ENCODE results near the gene RIC1.
"Not testable (repeated sequence)": the region's sequence is repeated elsewhere in the genome, so short reads cannot be mapped to it uniquely, and the experiment has no call there.

The RIC1 gene

GRCh38 chr9:5642170-5642569 lies 13.3 kb downstream of the RIC1 start:
- no peaks in the 10 kb centered on the region for H3K4me1 ChIP-seq (ENCODE audit: insufficient read depth, low read length)
- no peak overlapping the region for H3K27ac ChIP-seq (ENCODE audit: low read length)
- H3K9ac ChIP-seq (ENCODE audit: low read depth, low read length), result no peak overlapping the region
- H3K4me3 ChIP-seq (ENCODE audit: low read length), result no peak overlapping the region
- H3K36me3 ChIP-seq (ENCODE audit: insufficient read depth, low read depth, low read length), result no peaks in the 10 kb centered on the region
- H3K27me3 ChIP-seq (ENCODE audit: insufficient read depth, low read length), result no peaks in the 10 kb centered on the region
- no peaks in the 10 kb centered on the region for H3K9me3 ChIP-seq (ENCODE audit: insufficient read depth, low read depth, low read length)

- no peaks in the 10 kb centered on the region for H3K4me1 ChIP-seq (ENCODE audit: insufficient read depth, low read length)
Observed at GRCh38 chr9:5643005-5643624, 14.2 kb downstream of the RIC1 start.

GRCh38 chr9:5644501-5644900 lies 15.6 kb downstream of the RIC1 start:
- H3K27me3 ChIP-seq (ENCODE audit: insufficient read depth, low read length), result no peaks in the 10 kb centered on the region
- no peak overlapping the region for H3K4me3 ChIP-seq (ENCODE audit: low read length)
- no peak overlapping the region for H3K9ac ChIP-seq (ENCODE audit: low read depth, low read length)
- H3K36me3 ChIP-seq (ENCODE audit: insufficient read depth, low read depth, low read length), result no peaks in the 10 kb centered on the region
- H3K9me3 ChIP-seq (ENCODE audit: insufficient read depth, low read depth, low read length), result no peaks in the 10 kb centered on the region
- no peak overlapping the region for H3K27ac ChIP-seq (ENCODE audit: low read length)
- no peaks in the 10 kb centered on the region for H3K4me1 ChIP-seq (ENCODE audit: insufficient read depth, low read length)

More at GRCh38 chr9:5643005-5643624, 14.2 kb downstream of the RIC1 start:
- no peaks in the 10 kb centered on the region for H3K36me3 ChIP-seq (ENCODE audit: insufficient read depth, low read depth, low read length)
- no peaks in the 10 kb centered on the region for H3K27me3 ChIP-seq (ENCODE audit: insufficient read depth, low read length)
- H3K9ac ChIP-seq (ENCODE audit: low read depth, low read length), result no peak overlapping the region
- no peak overlapping the region for H3K4me3 ChIP-seq (ENCODE audit: low read length)
- H3K9me3 ChIP-seq (ENCODE audit: insufficient read depth, low read depth, low read length), result no peaks in the 10 kb centered on the region
- no peak overlapping the region for H3K27ac ChIP-seq (ENCODE audit: low read length)

- Histone ChIP-seq H3K27me3 (ENCODE audit: insufficient read depth, low read length) (no peaks in the 10 kb centered on the region), H3K36me3 (ENCODE audit: insufficient read depth, low read depth, low read length) (no peaks in the 10 kb centered on the region), H3K9ac (ENCODE audit: low read depth, low read length) (no peak overlapping the region), H3K9me3 (ENCODE audit: insufficient read depth, low read depth, low read length) (no peaks in the 10 kb centered on the region), H3K27ac (ENCODE audit: low read length) (no peak overlapping the region), H3K4me3 (ENCODE audit: low read length) (no peak overlapping the region), H3K4me1 (ENCODE audit: insufficient read depth, low read length) (no peaks in the 10 kb centered on the region)
Observed at GRCh38 chr9:5646116-5646515, 17.2 kb downstream of the RIC1 start.

GRCh38 chr9:5650356-5651105 lies 21.6 kb downstream of the RIC1 start:
- H3K27me3 ChIP-seq (ENCODE audit: insufficient read depth, low read length), result no peaks in the 10 kb centered on the region
- peaks cover 12% of the 10 kb centered on the region; the same call in 1 of the 2 replicates for H3K9me3 ChIP-seq (ENCODE audit: insufficient read depth, low read depth, low read length)
- H3K9ac ChIP-seq (ENCODE audit: low read depth, low read length), result no peak overlapping the region
- no peak overlapping the region for H3K4me3 ChIP-seq (ENCODE audit: low read length)
- H3K27ac ChIP-seq (ENCODE audit: low read length), result no peak overlapping the region
- H3K36me3 ChIP-seq (ENCODE audit: insufficient read depth, low read depth, low read length), result no peaks in the 10 kb centered on the region
- no peaks in the 10 kb centered on the region for H3K4me1 ChIP-seq (ENCODE audit: insufficient read depth, low read length)

- Histone ChIP-seq H3K4me3 (ENCODE audit: low read length) (no peak overlapping the region), H3K27ac (ENCODE audit: low read length) (no peak overlapping the region), H3K9me3 (ENCODE audit: insufficient read depth, low read depth, low read length) (peaks cover 12% of the 10 kb centered on the region; the same call in 1 of the 2 replicates), H3K4me1 (ENCODE audit: insufficient read depth, low read length) (no peaks in the 10 kb centered on the region), H3K27me3 (ENCODE audit: insufficient read depth, low read length) (no peaks in the 10 kb centered on the region), H3K9ac (ENCODE audit: low read depth, low read length) (no peak overlapping the region), H3K36me3 (ENCODE audit: insufficient read depth, low read depth, low read length) (no peaks in the 10 kb centered on the region)
Observed at GRCh38 chr9:5651246-5651645, 22.3 kb downstream of the RIC1 start.

- peaks cover 12% of the 10 kb centered on the region; the same call in 1 of the 2 replicates for H3K9me3 ChIP-seq (ENCODE audit: insufficient read depth, low read depth, low read length)
- H3K9ac ChIP-seq (ENCODE audit: low read depth, low read length), result no peak overlapping the region
- no peaks in the 10 kb centered on the region for H3K4me1 ChIP-seq (ENCODE audit: insufficient read depth, low read length)
- no peak overlapping the region for H3K27ac ChIP-seq (ENCODE audit: low read length)
- no peaks in the 10 kb centered on the region for H3K36me3 ChIP-seq (ENCODE audit: insufficient read depth, low read depth, low read length)
- no peak overlapping the region for H3K4me3 ChIP-seq (ENCODE audit: low read length)
- H3K27me3 ChIP-seq (ENCODE audit: insufficient read depth, low read length), result no peaks in the 10 kb centered on the region
Observed at GRCh38 chr9:5652821-5653220, 23.9 kb downstream of the RIC1 start.

GRCh38 chr9:5662804-5663203 lies 33.9 kb downstream of the RIC1 start:
- H3K27me3 ChIP-seq (ENCODE audit: insufficient read depth, low read length); H3K4me1 ChIP-seq (ENCODE audit: insufficient read depth, low read length); H3K9me3 ChIP-seq (ENCODE audit: insufficient read depth, low read depth, low read length); H3K27ac ChIP-seq (ENCODE audit: low read length); H3K9ac ChIP-seq (ENCODE audit: low read depth, low read length); H3K4me3 ChIP-seq (ENCODE audit: low read length): not testable (repeated sequence)
- H3K36me3 ChIP-seq (ENCODE audit: insufficient read depth, low read depth, low read length), result peaks cover 15% of the 10 kb centered on the region; the same call in 1 of the 2 replicates

GRCh38 chr9:5665059-5665458 lies 36.2 kb downstream of the RIC1 start:
- Histone ChIP-seq H3K4me3 (ENCODE audit: low read length) (no peak overlapping the region), H3K27ac (ENCODE audit: low read length) (no peak overlapping the region), H3K9me3 (ENCODE audit: insufficient read depth, low read depth, low read length) (no peaks in the 10 kb centered on the region), H3K9ac (ENCODE audit: low read depth, low read length) (no peak overlapping the region), H3K36me3 (ENCODE audit: insufficient read depth, low read depth, low read length) (0 out of 2 replicates have a peak, but pooled peaks cover 4% of the 10 kb centered on the region), H3K4me1 (ENCODE audit: insufficient read depth, low read length) (no peaks in the 10 kb centered on the region), H3K27me3 (ENCODE audit: insufficient read depth, low read length) (no peaks in the 10 kb centered on the region)

- Histone ChIP-seq H3K4me3 (ENCODE audit: low read length) (no peak overlapping the region), H3K36me3 (ENCODE audit: insufficient read depth, low read depth, low read length) (0 out of 2 replicates have a peak, but pooled peaks cover 4% of the 10 kb centered on the region), H3K4me1 (ENCODE audit: insufficient read depth, low read length) (peaks cover 6% of the 10 kb centered on the region), H3K9me3 (ENCODE audit: insufficient read depth, low read depth, low read length) (no peaks in the 10 kb centered on the region), H3K27ac (ENCODE audit: low read length) (no peak overlapping the region), H3K27me3 (ENCODE audit: insufficient read depth, low read length) (no peaks in the 10 kb centered on the region), H3K9ac (ENCODE audit: low read depth, low read length) (no peak overlapping the region)
Observed at GRCh38 chr9:5667391-5667790, 38.5 kb downstream of the RIC1 start.

GRCh38 chr9:5670079-5670478 lies 41.2 kb downstream of the RIC1 start:
- H3K36me3 ChIP-seq (ENCODE audit: insufficient read depth, low read depth, low read length), result 0 out of 2 replicates have a peak, but pooled peaks cover 4% of the 10 kb centered on the region
- peaks cover 6% of the 10 kb centered on the region for H3K4me1 ChIP-seq (ENCODE audit: insufficient read depth, low read length)
- H3K27ac ChIP-seq (ENCODE audit: low read length), result no peak overlapping the region
- no peak overlapping the region for H3K9ac ChIP-seq (ENCODE audit: low read depth, low read length)
- H3K27me3 ChIP-seq (ENCODE audit: insufficient read depth, low read length), result no peaks in the 10 kb centered on the region
- no peaks in the 10 kb centered on the region for H3K9me3 ChIP-seq (ENCODE audit: insufficient read depth, low read depth, low read length)
- no peak overlapping the region for H3K4me3 ChIP-seq (ENCODE audit: low read length)

- Histone ChIP-seq H3K4me1 (ENCODE audit: insufficient read depth, low read length) (peaks cover 6% of the 10 kb centered on the region), H3K9ac (ENCODE audit: low read depth, low read length) (no peak overlapping the region), H3K27ac (ENCODE audit: low read length) (no peak overlapping the region), H3K27me3 (ENCODE audit: insufficient read depth, low read length) (no peaks in the 10 kb centered on the region), H3K36me3 (ENCODE audit: insufficient read depth, low read depth, low read length) (no peaks in the 10 kb centered on the region), H3K9me3 (ENCODE audit: insufficient read depth, low read depth, low read length) (no peaks in the 10 kb centered on the region), H3K4me3 (ENCODE audit: low read length) (no peak overlapping the region)
Observed at GRCh38 chr9:5671711-5672353, 42.9 kb downstream of the RIC1 start.
